ENCODE data around the gene RIOX2.
"Not testable (repeated sequence)": the region's sequence is repeated elsewhere in the genome, so short reads cannot be mapped to it uniquely, and the experiment has no call there.

The RIOX2 gene

DNA sequence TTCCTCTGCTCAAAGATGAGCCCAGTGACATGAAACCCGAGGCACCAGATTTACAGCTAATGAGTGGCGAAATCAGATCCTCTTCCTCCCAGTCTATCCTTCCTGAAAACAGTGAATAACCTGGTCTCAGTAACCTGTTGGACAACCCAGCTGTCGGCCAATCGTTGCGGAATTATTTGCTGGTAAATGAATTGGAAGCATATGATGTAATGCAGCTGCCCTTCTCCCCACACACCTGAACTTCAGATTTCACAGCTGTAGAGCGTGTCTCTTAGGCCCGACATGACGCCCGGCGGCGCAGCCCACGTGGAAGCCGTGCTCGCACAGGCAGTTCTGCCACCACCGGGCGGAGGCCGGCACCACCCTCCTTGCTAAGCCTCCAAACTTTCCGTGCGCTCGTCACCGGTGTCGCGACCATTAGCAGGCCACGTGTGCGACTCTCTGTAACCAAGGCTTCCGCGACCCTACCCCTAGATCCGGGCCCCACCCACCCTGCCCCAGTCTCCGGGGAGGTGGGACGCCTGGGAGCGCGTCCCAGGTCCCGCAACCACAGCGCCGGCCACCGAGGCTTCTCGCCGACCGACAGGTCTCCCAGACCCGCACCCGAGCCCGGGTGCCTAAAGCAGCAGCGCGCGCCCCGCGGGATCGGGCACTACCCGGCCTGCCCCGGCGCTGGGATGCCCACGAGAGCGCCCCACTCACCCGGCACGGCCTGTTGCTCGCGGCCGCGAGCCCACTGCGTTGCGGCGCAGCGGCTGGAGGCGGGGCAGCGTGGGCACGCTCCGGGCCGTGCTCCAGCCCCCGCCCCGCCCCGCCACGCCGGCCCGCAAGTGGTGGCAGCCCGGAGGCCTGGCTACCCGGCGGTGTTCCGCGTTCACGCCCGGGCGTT lies at the start of gene RIOX2:
Gene RIOX2, minus strand, starts transcription at position 753 of the 889 bp plus-strand sequence. CDS start 4,838 bp downstream, outside the sequence.
- peak; percentile 87 to 90 for ATAC-seq

DNA sequence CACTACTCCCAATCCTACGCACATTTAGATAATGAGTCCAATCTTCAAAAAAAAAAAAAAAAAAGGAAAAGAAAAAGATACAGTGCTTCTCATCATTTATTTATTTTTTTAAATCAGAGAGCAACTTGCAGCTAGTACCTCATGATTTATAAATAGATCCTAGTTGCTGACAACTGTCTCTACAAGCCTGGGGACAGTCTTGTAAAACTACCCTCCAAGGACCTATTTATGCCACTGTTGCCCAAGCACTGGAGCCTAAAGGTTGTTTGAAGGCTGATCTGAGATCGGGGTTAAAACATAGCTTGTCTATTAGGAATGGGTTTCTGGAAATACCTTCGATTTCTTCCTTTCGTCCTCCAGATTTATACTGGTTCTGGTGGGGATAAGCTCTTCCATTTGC lies 48.2 kb upstream of the RIOX2 start:
- no peak for ATAC-seq

DNA sequence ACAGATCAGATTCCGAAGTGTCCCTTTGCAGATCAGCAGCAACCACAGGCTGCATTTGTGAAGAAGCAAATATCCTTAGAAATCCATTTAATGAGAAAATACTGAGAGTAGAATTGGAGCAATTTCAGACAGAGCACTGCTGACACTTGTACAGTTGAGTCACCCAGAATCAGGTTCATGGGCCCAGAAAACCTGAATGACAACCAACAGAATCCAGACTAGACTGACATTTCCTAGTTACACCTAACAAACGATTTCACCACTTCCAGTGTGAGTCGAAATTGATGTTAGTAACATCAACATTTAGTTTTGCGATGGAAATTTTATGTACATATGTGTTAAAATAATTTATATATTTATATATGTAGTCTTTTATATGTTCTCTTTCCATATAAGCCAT lies 46.1 kb upstream of the RIOX2 start:
- ATAC-seq = no peak

DNA sequence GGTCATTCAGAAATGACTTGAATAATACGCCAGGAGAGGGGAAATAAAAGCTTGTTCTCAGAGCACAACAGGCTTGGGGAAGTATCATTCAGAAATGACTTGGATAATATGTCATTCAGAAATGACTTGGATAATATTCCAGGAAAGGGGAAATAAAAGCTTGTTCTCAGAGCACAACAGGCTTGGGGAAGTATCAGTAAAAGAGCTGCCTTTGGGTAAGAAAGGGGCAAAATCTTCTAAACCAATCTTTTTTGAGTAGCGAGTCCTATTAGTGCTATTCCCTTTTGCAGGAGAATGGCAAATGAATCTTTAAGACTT lies 42.0 kb upstream of the RIOX2 start:
- ATAC-seq = no peak

DNA sequence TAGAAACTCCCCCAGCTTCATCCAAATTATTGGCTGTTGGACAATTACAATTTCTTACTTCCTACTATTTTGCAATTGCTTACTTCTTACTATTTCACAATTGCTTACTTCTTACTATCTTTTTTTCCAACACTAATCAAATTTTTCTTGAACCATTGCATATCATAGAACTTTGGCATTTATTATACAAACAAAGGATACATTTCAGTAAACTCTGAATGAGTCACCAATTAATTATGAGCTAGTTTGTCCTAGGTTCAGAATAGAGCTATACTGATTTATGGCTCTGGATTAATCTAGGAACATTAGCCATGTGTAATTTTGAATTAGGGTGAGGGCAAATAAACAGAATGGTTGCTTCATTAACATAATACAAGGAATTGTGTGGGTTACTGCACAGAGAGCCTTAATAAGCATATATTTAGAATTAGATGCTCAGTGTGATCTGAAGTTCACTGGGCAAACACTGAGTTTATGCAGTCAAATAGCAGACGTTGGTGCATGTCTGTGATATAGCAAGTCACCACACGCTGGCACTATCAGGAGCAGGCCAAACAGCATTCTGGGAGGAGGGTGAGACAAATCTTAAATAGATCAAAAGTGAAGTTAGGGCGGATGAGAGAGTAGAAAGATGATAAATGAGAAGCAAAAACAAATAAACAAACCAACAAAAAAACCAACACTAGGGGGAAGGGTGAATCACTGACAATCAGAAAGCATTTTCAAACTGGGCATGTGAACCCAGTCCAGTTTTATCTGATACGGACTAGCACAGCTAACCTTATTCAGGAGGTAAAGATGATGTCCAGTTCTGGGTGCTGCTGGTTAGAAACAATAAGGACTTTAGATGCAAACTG lies 41.4 kb upstream of the RIOX2 start:
- no peak for ATAC-seq

DNA sequence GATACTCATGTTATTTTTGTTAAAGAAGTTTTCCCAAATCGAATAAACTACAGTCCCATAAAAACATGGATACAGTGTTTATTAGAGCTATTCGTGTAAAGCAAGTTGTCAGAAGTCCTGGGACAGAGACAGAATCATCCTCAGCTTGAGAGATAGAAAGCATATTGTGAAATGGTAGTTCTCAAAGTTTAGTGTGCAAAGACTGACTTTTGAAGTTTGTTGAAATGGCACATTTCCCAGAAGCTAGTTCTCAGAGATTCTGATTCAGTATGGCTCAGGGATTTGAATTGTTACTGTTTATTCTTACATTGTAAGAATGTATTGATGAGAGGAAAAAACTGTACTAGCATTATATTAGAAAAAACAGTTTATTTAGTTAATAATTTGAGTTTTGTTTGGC lies 40.7 kb upstream of the RIOX2 start:
- no peak for ATAC-seq

DNA sequence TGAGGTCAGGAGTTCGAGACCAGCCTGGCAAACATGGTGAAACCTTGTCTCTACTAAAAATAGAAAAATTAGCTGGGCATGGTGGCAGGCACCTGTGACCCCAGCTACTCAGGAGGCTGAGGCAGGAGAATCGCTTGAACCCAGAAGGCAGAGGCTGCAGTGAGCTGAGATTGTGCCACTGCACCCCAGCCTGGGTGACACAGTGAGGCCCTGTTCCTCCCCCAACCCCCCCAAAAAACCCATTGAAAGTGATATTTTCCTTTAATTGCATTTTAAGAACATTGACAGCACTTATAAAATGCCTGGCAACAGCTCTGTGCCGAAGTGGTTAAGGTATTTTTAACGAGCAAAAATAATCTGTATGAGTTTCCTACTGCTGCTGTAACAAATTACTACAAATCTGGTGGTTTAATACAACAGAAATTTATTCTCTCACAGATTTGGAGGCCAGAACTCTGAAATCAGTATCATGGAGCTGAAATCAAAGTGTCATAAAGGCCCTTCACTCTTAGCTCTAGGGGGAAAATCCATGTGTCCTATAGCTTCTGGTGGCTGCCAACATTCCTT lies 38.7 kb upstream of the RIOX2 start:
- ATAC-seq = not testable (repeated sequence)

DNA sequence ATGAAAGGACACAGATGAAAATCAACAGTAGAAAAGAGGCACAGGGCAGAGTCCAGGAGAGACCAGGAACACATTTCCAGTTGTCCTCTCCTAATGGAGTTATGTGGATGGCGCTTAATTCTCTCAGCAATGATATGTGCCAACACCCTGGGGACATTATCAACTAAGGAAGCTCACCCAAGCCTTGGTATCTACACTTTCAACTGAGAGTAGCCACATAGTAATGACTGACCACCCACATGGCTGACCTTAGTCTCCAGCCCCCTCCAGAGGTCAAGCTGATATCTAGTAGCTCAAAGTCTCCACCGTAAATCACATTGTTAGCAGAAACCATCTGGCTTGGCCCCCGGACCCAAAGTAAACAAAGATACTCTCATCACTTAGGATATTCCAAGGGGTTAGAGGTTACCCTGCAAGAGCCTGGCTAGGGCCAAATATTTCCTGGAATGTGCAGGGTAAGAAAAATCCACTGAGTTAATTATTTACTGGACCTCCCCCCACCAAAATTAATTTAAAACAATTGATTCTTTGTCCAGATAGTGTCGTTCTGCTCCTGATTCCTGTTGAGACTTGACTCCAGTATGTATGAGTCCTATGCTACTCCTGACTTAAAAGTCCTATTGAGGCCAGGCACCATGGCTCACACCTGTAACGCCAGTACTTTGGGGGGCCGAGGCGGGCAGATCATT lies 38.1 kb upstream of the RIOX2 start:
- no peak for ATAC-seq

DNA sequence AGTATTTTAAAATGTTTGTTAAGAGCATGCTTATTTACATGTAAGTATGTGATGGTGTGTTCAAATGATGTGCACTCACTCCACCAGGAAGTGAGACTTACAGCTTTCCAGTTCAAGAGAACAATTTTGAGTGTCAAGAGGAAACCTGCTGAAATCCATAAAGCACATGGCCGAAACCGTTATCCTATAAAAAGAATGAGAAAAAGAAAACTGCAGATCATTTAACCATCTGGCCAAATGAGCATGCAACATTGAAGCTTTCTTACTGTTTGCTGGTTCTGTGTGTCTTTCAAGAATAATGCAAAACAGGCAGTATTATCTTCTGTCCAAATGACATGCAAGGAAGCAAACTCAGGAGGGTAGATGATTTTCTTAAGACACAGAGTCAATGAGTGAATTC lies 36.6 kb upstream of the RIOX2 start:
- no peak for ATAC-seq

DNA sequence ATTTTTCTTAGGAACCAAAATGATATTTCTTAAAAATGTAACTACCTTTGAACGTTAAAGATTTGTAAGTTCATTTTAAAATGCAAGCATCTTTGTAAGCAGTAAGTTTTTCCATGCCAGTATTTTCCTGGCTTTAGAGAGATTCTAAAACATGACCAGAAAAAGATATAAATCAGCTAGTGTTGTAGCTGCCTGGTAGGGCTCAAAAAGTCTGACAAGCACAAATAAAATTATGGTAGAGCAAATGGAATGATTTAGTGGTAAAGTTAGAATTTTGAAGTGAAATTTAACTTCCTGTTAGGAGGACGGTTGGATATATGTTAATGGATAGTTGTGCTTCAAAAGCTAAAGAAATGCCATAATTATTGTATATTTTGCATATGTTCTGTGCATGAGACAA lies 33.2 kb upstream of the RIOX2 start:
- no peak for ATAC-seq

DNA sequence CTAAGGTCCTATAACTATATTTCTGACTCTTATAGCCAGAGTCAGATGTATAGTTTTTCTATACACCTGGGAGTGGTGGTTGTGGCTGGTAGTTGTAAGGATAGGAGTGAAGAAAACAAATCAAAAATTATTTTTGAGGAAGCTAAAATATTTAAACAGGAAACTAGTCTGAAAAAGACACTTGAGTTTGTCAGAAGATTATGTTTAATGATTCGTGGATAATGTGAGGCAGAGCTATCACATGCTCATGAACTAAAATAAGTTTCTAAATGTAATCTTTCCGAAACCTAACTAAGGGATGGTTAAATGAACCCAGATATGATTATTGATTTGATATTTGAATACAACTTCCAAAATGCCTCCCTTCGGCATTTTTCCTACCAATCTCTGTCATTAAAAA lies 32.5 kb upstream of the RIOX2 start:
- ATAC-seq = no peak

DNA sequence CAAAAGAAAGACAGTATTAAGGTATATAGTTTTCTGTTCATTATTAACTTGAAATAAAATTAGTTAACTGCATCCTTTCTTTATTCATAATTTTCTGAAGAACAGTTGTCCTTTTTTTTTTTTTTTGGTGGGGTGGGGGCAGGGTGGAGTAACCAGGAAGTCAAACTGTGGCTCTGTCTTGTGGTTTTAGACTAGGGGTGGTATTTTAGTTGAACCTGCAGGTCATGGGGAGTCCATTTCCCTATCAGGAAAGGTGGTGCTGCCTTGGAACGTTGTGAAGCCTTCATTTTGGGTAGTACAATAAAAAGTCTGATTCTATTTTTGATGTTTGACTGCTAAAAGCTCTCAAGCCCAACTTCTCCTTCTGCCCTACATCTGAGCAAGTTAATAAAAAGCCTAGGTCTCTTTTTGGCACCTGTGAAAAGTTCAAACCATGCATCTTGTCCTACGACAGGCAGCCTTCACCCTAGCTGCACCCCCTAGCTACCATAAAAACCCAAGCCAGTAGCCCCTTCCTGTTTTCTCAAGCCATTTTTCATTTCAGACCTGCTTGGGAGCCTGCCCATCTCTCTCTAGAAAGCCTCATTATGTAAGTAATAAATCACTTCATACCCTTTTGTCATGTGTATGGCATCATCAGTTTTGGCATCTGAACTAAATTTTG lies 31.2 kb upstream of the RIOX2 start:
- no peak for ATAC-seq

DNA sequence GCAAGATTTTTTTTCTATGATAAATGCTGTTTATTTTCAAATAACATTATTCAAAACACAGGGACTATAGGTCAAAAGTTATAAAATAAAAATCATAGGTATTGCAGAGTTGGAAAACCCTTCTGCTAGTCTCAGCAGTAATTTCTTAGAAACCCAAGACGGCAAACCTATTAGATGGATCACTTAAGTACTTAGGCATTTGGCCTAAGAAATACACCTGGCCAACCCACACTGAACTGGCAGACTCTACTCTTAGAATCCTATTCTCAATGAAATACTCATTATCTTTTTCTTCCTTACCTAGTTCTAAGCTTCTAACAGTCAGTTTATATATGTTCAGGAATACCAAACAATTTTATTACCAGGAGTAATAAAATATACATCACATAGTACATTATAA lies 30.5 kb upstream of the RIOX2 start:
- ATAC-seq = no peak

DNA sequence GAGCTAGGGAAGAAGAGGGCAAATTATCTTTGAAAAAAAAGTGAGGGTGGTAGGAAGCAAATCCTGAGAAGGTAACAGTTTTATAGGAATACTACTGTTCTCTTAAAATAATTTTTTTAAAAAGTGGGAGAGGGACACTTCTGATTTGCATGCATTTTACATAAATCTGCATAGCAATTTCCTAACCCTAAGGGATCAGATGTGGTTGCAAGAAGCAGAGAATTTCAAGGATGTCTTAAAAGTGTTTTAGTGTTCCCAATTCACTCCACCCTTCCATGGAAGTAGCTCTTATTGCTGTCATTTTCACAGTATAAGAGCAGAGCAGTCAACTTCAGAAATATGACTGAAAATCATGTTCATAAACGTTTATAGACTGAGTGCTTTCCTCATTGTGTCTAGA lies 27.8 kb upstream of the RIOX2 start:
- no peak for ATAC-seq

DNA sequence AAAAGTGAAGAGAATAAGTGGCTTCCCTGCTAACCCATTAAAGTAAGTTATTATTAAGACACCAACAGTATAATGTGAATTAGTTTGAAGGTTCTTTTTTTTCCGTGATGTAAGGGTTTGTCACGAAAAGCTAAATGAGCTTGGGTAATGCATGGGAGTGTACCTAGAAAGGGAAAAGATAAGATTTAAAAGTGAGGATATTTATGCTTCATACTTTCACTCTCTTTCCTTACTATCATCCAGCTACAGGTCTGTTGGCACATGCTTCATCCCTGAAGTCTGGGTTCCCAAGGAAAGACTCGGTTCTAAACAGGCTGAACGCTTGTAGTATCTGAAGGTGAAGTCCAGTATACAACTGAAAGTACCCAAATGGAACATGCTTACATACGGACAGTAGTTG lies 26.9 kb upstream of the RIOX2 start:
- ATAC-seq = no peak

DNA sequence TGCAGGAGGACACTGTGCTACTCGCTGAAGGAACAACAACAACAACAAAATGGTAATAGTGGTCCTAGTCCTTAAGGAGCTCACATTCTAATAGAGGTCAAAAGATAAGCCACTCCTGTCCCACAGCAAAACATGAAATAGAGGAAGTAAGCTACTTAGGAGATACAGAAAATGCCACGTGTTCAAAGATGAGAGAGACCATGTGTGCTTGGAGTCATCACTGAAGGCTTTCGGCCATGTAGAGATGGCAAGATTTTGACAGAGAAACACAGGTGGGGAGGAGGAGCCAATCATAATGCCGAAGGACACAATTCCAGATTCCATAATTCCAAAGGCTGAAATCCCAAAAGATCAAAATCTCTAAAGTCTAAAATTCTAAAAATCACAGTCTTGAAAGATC lies 24.8 kb upstream of the RIOX2 start:
- no peak for ATAC-seq

DNA sequence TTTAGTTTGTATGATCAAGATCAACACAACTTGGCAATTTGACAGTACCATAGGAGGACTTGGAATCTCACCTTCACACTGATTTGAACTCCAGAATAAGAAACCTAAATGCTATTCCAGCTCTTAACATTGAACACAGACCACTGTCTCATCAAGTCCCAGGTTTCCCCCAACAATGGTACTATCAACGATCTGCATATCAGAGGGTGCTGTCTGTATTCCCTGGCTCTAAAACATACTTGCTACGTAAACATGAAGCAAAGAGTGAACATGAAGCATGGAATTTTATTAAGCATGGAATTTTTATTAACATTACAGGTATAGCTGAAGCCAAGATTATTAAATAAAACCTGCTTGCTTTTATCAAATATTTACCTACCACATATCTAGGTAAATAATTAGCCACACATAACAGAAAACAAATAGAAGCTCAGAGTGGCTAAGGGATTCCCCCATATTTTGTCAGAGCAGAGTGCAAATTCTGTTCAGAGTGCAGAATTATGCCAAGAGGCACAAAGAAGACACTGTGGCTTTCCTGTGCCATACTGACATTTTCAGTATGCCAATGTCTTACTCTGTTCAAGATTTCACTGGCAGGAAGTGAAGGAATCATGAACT lies 22.2 kb upstream of the RIOX2 start:
- no peak for ATAC-seq

DNA sequence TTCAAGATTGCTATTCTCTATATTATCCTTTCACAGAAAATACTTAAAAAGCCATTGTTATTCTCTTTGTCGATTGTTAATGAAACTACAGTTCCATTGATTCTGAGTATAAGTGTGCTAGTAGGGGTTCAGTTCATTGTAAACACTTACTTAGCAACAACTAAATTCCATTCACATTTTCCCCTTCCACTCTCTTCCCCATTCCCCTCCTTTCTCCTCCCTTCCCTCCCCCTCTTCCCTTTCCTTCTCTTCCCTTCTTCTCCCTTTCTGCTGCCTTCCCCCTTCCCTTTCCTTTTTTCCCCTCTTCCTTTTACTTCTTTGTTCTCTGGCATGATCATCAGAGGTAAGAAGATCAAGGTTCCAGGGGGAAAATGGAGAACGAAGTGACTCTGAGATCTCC lies 21.3 kb upstream of the RIOX2 start:
- no peak for ATAC-seq

DNA sequence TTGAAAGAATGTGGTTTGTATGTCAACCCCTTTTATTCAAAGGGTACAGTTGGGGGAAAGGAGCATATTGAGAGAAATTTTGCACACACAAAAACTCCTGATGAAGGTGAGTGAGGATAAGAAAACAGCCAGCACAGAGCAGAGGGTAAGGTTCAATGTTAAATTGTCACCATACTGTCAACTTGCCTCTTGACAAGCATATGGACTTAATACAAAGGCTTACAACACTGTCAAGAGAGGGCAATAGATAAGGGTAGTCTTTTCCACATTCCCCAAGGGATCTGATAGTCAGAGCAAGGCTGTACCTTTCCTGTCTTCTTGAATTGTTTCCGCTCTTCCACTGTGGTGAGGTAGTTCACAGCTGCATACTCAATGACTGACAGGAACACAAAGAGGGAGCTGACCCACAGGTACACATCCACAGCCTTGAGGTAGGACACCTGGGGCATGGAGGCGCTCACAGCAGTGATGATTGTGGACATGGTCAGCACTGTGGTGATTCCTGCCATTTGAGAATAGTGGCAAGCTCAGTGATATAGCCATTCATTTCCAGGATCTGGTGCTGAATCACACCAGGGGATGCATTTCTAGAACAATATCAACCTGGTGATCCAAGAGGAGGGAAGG lies 20.4 kb upstream of the RIOX2 start:
- ATAC-seq = no peak

DNA sequence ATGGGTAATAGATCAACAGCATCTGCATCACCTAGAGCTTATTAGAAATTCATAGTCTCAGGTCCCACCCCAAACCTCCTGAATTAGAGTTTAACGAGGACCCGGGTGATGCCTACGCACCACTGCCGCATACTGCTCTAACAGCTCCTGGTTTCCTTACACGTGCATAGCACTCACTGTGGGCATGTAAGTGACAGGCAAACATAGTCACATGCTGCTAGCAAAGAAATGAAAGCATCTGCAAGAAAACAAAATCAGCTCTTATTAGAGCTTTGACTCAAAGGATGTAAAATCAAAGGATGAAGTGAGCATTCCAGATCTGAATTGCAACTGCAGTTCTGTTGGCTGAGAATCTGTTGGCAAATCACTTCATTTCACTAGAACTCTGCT lies 19.1 kb upstream of the RIOX2 start:
- peak; percentile 51 for ATAC-seq

DNA sequence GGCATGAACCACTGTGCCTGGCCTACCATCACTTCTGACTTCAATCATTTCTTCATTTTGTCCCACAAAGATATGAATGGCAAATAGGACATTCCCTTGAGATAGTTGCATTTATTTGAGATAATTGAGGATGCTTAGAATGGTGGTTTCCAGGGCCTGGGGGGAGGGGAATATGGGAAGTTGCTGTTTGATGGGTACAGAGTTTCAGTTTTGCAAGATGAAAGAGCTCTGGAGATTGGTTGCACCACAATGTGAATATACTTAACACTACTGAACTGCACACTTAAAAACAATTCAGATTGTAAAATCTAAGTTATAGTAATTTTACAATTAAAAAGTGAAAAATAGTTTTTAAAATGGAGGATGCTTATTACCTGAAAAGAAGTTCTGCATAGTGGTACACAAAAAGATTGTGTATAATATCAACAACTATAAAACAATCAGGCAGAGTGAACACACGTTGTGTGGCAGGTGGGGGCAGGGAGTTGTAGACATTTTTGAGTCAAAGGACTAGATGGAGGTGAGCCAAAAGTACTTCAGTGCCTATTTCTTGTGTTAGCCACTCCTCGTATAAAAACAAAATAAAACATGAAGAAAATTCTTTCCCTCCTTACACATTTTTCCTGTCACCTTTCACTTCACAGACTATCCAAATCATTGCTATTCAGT lies 18.5 kb upstream of the RIOX2 start:
- no peak for ATAC-seq

Measured in activated CD4-positive, CD25-positive, alpha-beta regulatory T cell treated with anti-CD3 and anti-CD28 coated beads, Interleukin-2, amount 50 U/mL, for 24 hours (primary cell).